ENCODE data around the gene ACAP2.
"Not testable (repeated sequence)": the region's sequence is repeated elsewhere in the genome, so short reads cannot be mapped to it uniquely, and the experiment has no call there.

Gene ACAP2

DNA sequence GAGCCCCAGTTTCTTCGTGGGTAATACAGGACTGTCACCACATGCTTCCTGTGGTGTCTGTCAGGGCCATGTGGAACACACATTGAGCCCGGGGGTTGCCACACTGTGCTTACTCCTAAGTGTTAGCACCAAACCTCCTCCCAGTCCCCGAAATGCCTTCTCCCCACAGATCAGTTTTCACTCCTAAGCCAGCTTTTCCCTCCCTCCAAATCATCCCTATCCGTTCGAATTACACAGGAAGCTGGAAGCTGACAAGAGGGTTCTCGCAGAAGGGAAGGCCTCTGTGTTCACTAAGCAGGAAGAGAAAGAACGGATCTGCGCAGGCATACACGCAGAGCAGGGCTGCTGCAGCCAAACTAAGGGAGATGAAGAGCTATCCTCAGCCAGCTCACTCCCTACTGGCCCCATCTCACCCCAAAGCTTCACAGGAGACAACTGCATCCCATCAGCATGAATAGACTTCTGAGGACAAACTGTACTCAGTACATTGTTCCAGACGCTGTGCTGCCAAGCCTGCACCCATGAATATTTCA lies 204.2 kb downstream of the ACAP2 start:
- TF ChIP-seq, protein P1, sequence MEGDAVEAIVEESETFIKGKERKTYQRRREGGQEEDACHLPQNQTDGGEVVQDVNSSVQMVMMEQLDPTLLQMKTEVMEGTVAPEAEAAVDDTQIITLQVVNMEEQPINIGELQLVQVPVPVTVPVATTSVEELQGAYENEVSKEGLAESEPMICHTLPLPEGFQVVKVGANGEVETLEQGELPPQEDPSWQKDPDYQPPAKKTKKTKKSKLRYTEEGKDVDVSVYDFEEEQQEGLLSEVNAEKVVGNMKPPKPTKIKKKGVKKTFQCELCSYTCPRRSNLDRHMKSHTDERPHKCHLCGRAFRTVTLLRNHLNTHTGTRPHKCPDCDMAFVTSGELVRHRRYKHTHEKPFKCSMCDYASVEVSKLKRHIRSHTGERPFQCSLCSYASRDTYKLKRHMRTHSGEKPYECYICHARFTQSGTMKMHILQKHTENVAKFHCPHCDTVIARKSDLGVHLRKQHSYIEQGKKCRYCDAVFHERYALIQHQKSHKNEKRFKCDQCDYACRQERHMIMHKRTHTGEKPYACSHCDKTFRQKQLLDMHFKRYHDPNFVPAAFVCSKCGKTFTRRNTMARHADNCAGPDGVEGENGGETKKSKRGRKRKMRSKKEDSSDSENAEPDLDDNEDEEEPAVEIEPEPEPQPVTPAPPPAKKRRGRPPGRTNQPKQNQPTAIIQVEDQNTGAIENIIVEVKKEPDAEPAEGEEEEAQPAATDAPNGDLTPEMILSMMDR (conservative IDR thresholded peaks at IDR 0.05): no peak
- TF ChIP-seq ZFX (IDR thresholded peaks at IDR 0.05): no peak
- H3K27ac ChIP-seq: no peak overlapping the region

DNA sequence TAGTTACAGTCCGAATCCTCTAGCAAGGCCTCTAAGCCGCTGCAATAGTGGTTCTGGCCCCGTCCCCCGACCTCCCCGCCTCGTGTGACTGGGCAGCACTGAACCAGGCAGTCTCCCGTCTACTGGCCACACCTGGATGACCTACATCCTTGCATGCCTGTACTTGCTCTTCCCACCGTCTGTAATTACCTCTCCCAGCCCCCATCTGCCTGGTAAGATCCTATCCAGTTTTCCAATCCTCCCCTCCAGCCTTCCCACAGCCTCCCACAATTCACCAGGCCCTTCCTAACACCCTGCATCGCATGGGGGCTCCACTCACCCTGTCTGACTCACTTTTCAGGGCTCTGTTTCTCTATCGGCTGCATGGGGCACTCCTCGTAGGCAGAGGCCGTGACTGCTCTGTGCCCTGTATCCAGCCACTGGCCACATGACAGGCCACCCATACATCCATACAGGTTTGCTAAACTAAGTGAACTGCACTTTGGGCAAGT lies 204.7 kb downstream of the ACAP2 start:
- TF ChIP-seq, protein P1 (conservative IDR thresholded peaks at IDR 0.05): no peak
- no peak for TF ChIP-seq ZFX (IDR thresholded peaks at IDR 0.05)
- no peak overlapping the region for H3K27ac ChIP-seq

DNA sequence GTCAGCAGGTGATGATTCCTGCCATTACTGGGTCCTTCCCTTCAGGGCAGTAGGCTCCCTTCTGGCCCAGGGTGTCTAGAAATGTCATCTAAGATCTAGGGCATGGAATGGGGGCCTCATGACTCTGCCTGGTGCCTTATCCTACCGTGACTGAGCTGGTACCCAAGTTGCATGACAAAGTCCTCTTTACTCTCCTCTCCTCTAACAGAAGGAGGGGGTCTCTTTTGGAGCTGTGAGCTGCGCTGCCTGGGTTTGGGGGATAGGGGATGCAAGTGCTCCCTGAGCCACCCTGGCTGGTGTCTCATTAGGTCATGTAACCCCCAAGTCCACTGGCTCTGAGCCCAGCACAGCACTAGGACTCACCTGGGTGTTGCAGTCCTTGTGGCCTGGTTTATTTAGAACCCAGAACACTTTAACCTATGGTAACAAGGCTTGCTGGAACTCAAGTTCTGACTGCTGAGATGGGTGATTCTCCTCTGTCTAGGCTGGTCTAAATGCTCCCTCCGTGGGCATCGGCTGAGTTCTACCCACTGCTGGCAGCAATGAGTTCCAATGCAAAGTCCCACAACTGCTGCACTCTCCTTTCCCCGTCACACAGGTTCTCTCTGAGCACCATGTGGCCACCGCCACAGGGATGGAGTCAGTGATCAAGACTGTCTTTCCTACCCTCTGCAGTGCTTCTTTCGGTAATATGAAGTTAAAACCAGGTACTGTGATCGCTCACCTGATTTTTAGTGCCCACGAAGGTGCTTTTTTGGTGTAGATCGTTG lies 205.8 kb downstream of the ACAP2 start:
- no peak for TF ChIP-seq ZFX (IDR thresholded peaks at IDR 0.05)
- TF ChIP-seq, protein P1 (conservative IDR thresholded peaks at IDR 0.05): no peak
- no peak overlapping the region for H3K27ac ChIP-seq

DNA sequence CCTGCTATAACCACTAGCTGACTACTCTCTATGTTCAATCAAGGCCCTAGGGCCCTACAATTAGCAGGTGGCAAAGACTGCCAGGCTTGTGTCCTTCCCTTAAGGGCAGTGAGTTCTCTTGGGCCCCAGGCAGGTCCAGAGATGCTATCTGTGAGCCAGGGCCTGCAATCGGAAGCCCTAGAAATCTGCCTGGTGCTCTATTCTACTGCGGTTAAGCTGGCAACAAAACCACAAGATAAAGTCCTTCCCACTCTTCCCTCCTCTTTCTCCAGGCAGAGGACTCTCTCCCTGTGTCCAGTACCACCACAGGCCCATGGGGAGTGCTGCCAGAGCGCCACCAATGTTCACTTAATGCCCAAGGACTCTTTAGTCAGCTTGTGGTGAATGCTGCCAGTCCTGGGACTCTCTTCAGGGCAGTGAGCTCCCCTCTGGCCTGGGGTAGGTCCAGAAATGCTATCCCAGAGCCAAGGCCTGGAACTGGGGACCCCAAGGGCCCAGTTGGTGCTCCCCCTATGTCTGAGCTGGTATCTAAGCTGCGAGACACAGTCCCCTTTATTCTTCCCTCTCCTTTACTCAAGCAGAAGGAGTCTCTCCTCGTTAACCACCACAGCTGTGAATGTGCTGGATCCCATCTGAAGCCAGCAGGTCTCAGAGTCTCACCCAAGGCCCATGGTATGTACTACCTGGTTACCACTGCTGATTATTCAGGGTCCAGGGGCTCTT lies 206.6 kb downstream of the ACAP2 start:
- no peak for TF ChIP-seq ZFX (IDR thresholded peaks at IDR 0.05)
- TF ChIP-seq, protein P1 (conservative IDR thresholded peaks at IDR 0.05): no peak
- no peak overlapping the region for H3K27ac ChIP-seq

DNA sequence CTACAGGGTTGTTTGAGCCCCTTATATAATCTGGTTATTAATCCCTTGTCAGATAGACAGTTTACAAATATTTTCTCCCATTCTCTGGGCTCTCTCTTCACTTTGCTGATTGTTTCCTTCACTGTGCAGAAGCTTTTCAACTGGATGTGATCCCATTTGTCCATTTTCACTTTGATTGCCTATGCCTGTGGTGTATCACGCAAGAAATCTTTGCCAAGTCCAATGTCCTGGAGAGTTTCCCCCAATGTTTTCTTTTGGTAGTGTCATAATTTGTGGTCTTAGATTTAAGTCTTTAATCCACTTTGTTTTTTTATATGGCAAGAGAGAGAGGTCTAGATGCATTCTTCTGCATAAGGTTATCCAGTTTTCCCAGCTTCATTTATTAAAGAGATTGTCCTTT lies 212.6 kb downstream of the ACAP2 start:
- no peak for TF ChIP-seq ZFX (IDR thresholded peaks at IDR 0.05)
- TF ChIP-seq, protein P1 (conservative IDR thresholded peaks at IDR 0.05): no peak
- H3K27ac ChIP-seq: no peak overlapping the region

DNA sequence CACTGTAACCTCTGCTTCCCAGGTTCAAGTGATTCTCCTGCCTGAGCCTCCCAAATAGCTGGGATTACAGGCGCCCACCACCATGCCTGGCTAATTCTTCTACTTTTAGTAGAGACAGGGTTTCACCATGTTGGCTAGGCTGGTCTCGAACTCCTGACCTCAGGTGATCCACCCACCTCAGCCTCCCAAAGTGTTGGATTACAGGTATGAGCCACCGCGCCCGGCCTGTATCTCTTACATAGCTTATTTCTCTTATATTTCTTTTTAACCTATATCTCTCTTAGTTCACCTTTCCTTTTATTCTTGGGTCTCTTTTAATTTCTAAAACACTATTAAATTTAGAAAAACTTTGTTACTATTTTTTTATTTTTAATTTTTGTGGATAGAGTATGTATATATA lies 213.9 kb downstream of the ACAP2 start:
- not testable (repeated sequence) for H3K27ac ChIP-seq

DNA sequence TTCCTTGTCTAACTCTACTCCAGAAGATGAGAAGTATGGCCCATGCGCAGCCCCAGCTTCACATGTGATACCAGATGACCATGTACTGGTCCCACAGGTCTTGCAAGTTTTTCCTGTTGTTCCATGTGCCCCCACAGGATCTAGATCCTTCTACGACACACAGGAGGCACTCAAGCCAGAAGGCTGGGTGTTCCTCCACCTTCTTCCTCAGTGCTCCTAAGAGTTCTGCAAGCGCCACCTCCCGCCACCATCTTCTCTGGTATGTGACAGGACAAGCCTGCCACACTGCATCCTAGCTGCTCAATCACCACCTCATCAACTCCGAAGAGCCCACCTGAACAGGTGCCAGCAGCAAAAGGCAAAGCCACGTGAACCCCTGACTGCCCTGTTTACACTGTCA lies 214.9 kb downstream of the ACAP2 start:
- H3K27ac ChIP-seq: no peak overlapping the region
- TF ChIP-seq, protein P1 (conservative IDR thresholded peaks at IDR 0.05): no peak
- TF ChIP-seq ZFX (IDR thresholded peaks at IDR 0.05): no peak
